Left ventricle myocardium inferior (tissue), 1 donor: ENCODE data around the gene CCDC169. TPM values are rescaled to one million over a fixed set of nuclear protein-coding genes. Genes with fewer than 3 reads are reported as not detected.
"Not testable (repeated sequence)": the region's sequence is repeated elsewhere in the genome, so short reads cannot be mapped to it uniquely, and the experiment has no call there.

ENCODE experiments used
- DNase-seq: peaks from one replicate; pipeline ENCODE4 v3.0.0-alpha.2; 2020
- H3K27ac ChIP-seq: fragments of 200-600 bp; replicated peaks from 2 replicates; pipeline ENCODE4 v1.8.0; 2021
- H3K27me3 ChIP-seq: fragments of 200-600 bp; 2 replicates; pipeline ENCODE4 v1.8.0; 2021; ENCODE audit warnings: low read depth
- H3K36me3 ChIP-seq: fragments of 200-600 bp; 2 replicates; pipeline ENCODE4 v1.8.0; 2021
- H3K4me1 ChIP-seq: fragments of 200-600 bp; 2 replicates; pipeline ENCODE4 v1.8.0; 2021
- H3K4me3 ChIP-seq: fragments of 200-600 bp; 2 replicates; pipeline ENCODE4 v1.8.0; 2021; ENCODE audit warnings: mild to moderate bottlenecking, moderate library complexity
- H3K9me3 ChIP-seq: fragments of 200-600 bp; replicated peaks from 2 replicates; pipeline ENCODE4 v1.8.0; 2021
- CTCF ChIP-seq: fragments of 200-600 bp; IDR thresholded peaks from 2 replicates; pipeline ENCODE4 v1.8.0; 2021; ENCODE audit warnings: antibody characterized with exemption, mild to moderate bottlenecking, borderline replicate concordance
- intact Hi-C: fragments of 100-400 bp; cut with micrococcal nuclease; formaldehyde crosslinking; loops from one replicate; pipeline ENCODE4 v1.11.0; 2022
- total RNA-seq: library from RNA; stranded (reverse); fragmentation: NEBNext Ultra II Directional; extraction: Animal tissue kit (Norgen Biotek cat#: 25700); gene quantifications from one replicate; pipeline ENCODE4 v1.2.1, GENCODE V29; 2021
- donor health status: DM: no; HTN: yes; CAD: no; lungs with severe emphysema.

Gene CCDC169
- total RNA-seq, 1 donor from 2014 or later: 0.69 TPM

- intact Hi-C loops: no loop called here
- H3K4me3 ChIP-seq: no peak overlapping the region
- no peak for DNase-seq
Measured at GRCh38 chr13:36325912-36326311, 28.3 kb upstream of the CCDC169 start.

DNA sequence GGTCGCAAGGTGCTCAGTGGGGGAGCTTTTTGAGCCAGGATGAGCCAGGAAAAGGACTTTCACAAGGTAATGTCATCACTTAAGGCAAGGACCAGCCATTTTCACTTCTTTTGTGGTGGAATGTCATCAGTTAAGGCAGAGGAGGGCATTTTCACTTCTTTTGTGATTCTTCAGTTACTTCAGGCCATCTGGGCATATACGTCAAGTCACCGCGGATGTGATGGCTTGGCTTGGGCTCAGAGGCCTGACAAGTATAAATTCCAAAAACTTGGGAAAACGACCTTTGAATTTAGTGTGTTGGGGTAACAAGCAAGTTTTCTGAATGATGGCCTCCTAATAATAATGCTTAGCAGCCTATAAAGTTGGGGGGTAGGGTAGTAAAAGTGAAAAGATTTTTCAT, 27.3 kb upstream of the CCDC169 start:
- Histone ChIP-seq H3K4me1 (peaks cover 13% of the 10 kb centered on the region), H3K36me3 (peaks cover 76% of the 10 kb centered on the region)
- H3K27ac ChIP-seq, DNase-seq, H3K4me3 ChIP-seq, H3K27me3 ChIP-seq, H3K9me3 ChIP-seq, intact Hi-C loops: not testable (repeated sequence)

More at GRCh38 chr13:36325912-36326311, 28.3 kb upstream of the CCDC169 start:
- Histone ChIP-seq H3K27ac (no peak overlapping the region), H3K4me1 (peaks cover 19% of the 10 kb centered on the region), H3K27me3 (no peaks in the 10 kb centered on the region), H3K36me3 (peaks cover 86% of the 10 kb centered on the region), H3K9me3 (no peaks in the 10 kb centered on the region)
- no peak for TF ChIP-seq CTCF

DNA sequence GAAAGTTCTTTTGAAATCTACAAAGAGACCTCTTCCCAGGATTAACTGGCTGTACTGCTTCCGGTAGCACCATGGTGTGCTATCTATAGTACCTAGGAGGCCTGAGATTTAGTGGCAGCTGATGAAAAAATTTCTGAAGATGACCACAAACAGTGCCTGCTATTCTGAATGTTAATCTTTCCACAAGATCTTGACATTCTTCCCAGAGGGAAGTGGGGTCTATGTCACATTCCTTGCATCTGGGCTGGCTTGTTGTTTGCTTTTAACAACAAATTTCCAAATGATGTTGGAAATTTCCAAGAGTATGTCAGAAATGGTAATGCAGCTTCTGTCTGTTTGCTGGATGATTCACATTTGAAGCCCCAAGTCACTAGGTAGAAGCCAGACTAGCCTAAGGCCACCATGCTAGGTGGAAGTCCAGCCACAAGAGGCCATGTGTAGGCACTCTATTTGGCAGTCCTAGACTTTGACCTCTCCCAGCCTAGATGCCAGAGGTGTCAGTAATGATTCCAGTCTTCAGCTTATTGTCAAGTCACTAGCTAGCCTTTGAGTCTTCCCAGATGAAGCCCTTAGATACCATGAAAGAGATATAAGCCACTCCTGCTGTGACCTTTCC, 26.4 kb upstream of the CCDC169 start:
- TF ChIP-seq CTCF: no peak

GRCh38 chr13:36323408-36323807, 25.8 kb upstream of the CCDC169 start:
- Histone ChIP-seq H3K36me3 (peaks cover 63% of the 10 kb centered on the region), H3K27ac (no peak overlapping the region), H3K4me3 (no peak overlapping the region), H3K9me3 (no peaks in the 10 kb centered on the region), H3K27me3 (no peaks in the 10 kb centered on the region), H3K4me1 (no peaks in the 10 kb centered on the region)
- intact Hi-C loops: no loop called here
- DNase-seq: no peak
- TF ChIP-seq CTCF: no peak

More for the DNA sequence above, 26.4 kb upstream of the CCDC169 start:
- H3K4me3 ChIP-seq: no peak overlapping the region
- no peak for DNase-seq
- no peaks in the 10 kb centered on the region for H3K9me3 ChIP-seq
- H3K27ac ChIP-seq: no peak overlapping the region
- H3K27me3 ChIP-seq: no peaks in the 10 kb centered on the region
- intact Hi-C loops: no loop called here
- H3K36me3 ChIP-seq: peaks cover 69% of the 10 kb centered on the region
- H3K4me1 ChIP-seq: peaks cover 5% of the 10 kb centered on the region

DNA sequence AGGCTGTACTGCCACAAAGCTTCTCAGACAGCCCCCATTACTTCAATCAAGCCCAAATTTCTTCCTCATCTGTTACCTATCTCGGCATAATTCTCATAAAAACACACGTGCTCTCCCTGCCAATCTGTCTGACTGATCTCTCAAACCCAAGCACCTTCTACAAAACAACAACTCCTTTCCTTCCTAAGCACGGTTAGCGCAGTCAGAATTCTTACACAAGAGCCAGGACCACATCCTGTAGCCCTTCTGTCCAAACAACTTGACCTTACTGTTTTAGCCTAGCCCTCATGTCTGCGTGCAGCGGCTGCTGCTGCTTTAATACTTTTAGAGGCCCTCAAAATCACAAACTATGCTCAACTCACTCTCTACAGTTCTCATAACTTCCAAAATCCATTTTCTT, 22.2 kb upstream of the CCDC169 start:
- H3K9me3 ChIP-seq, H3K27ac ChIP-seq, intact Hi-C loops, H3K4me1 ChIP-seq, DNase-seq, H3K27me3 ChIP-seq, H3K4me3 ChIP-seq: not testable (repeated sequence)
- H3K36me3 ChIP-seq: peaks cover 36% of the 10 kb centered on the region

DNA sequence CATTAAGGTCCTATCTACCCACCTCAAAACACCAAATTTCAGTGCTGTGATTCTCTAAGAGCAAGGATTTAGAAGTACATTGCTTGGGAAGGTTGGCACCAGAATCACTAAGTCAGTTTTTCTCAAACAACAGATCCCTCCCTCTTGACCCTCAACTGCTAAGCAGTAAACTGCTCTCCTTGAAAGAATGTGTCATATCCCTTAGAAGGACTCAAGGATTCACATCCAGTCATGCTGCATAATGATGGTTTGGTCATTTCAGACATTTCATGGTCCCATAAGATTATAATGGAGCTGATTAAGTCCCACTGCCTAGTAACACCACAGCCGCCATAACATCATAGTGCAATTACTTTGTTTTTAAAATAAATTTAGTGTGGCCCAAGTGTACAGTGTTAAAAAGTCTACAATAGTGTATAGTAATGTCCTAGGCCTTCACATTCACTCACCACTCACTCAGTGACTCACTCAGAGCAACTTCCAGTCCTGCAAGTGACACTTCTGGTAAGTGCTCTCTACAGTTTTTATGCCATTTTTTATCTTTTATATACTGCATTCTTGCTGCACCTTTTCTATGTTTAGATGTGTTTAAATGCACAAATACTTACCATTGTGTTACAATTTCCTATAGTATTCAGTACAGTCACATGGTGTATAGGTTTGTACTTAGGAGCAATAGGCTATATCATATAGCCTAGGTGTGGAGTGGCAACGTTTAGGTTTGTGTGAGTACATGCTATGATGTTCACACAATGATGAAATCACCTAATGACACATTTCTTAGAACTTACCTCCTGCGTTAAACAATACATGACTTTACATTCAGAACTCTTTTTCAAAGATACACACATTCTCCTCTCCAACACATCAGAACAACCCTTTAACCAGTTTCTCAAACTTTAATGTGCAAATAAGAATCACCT, 15.7 kb upstream of the CCDC169 start:
- no peaks in the 10 kb centered on the region for H3K4me1 ChIP-seq
- TF ChIP-seq CTCF: no peak
- DNase-seq: no peak
- no peaks in the 10 kb centered on the region for H3K27me3 ChIP-seq
- H3K27ac ChIP-seq: no peak overlapping the region
- H3K36me3 ChIP-seq: peaks cover 62% of the 10 kb centered on the region
- H3K4me3 ChIP-seq: no peak overlapping the region
- intact Hi-C loops: no loop called here
- no peaks in the 10 kb centered on the region for H3K9me3 ChIP-seq
